CD4-positive, alpha-beta T cell treated with Interleukin-1 beta for 1 hour (primary cell): ENCODE data around the gene PPP2R5C.

ENCODE experiments used
- DNase-seq, 2 donors: peaks; one replicate each; pipeline ENCODE4 v3.0.0-alpha.2; 2020 to 2022

The PPP2R5C gene

DNA sequence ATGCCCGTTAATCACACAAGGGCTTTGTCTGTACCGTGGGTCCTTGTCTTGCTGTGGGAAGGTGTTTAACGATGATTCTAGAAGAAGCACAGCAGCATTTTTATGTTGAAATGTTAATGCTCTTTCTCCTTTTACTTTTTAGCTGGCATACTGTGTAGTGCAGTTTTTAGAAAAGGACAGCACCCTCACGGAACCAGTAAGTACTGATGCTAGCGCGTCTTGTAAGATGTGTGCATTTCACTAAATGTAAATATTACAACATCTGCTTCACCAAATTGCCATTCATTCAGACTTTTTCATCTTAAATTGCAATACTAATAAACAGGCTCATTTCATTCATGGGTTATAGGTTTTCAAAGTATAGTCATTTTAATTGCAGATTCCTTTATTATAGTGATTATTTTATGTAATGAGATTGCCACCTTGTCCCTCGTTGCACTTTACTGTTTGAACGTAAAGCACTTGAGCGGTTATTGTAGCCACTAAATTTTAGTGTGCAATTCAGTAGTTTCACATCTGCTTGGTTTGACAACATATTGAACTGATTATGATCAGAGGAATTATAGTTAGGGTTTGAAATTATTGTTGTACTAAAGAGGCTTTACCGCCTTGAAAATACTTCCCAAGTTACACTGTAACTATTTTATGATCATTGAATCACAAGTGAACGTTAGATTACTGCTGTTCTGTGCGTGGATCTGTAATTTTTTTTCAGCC is 133.0 kb downstream of the PPP2R5C start:
- no peak for DNase-seq

DNA sequence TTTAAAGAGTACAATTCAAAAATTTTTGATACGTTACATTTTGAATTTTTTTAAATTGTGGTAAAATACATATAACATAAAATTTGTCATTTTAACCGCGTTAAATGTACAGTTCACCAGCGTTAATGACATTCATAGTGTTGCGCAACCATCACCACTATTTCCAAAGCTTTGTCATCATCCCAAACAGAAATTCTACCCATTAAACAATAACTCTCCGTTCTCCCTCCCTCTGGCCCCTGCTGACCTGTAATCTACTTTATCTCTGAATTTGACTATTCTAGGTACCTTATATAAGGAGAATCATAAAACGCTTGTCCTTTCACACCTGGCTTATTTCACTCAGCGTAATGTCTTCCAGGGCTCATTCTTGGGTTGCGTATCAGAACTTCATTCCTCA is 133.7 kb downstream of the PPP2R5C start:
- no peak for DNase-seq

DNA sequence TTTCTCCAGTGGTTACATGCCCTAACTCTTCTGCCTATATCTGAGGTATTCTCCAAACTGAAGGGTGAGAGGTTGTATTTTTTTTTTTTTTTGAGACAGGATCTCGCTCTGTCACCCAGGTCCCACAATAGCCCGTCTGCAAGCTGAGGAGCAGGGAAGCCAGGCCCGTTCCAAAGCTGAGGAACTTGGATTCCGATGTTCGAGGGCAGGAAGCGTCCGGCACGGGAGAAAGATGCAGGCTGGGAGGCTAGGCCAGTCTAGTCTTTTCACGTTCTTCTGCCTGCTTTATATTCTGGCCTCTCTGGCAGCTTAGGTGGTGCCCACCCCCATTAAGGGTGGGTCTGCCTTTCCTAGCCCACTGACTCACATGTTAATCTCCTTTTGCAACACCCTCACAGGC is 135.8 kb downstream of the PPP2R5C start:
- DNase-seq: no peak

DNA sequence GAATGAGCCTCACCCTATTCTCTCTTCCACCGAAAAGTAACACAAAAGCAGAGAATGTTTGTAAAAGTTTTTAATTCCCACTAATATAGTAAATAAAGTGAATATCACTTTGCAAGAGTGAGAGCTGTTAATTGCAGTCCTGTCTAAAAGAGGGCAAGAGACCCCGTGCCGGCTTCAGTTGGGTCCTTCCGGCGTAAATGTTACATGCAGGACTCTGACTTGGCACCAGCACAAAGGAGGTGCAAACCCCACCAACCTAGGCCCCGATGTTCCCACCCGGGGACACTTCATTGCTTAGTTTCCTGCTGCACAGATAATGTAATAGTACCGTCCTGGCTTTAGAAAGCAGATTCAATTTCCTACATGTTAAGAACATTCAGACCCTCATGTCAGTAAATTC is 136.9 kb downstream of the PPP2R5C start:
- DNase-seq: no peak

DNA sequence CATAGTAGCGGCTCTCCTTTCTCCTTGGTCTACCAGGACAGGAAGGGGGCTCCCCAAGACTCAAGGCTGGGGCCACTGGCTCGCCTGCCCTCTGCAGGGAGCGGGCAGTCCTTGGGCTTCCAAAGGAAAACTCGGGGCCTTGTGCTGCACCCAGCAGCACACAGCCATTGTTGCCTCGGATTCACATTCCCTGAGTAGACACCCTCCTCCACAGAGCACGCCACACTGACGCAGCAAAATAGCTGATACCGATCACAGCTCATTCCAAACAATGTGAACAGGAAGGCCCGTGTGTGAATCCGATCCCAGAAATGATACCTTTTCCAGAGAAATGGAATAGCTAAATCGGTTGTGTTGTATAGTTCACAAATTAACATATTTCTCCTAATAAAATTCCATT is 137.8 kb downstream of the PPP2R5C start:
- DNase-seq: no peak

DNA sequence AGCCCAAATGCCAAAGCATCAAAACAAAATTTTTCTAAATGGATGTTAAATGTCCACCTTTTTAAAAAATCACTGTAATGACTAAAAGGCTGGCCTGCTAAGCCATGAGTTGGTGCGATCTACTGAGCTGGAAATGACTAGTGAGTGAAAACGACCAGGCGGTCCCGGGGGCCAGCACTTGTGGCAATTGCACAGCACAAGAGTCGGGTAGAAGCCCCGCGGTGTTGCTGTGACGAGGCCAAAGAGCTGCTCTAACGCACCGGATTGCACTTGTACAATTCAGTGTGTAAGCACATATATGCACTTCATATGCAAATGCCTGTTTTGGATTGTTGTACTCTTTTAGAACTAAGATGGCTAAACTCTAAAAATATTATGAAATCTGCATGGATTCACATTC is 138.7 kb downstream of the PPP2R5C start:
- DNase-seq: no peak

DNA sequence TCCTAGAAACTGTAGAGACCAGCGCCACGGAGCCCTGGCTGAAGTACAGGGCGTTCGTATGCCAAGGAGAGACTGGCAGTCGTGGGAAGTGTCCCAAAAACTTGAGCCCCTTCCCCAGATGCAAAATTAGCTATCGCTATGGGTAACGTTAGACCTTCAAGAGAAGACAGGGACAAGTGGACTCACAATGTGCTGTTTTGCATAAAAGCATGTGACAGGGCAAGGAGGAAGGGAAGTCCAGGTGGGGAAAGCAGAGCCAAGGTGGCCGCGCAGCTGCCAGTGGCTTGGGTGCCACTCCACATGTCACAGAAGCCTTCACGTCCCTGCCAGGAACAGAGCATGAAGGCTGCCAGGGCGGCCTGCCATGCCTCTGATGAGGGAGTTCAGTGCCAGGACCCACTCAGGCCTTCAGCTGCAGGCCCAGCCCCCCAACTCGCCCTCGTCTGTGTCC is 141.6 kb downstream of the PPP2R5C start:
- no peak for DNase-seq

DNA sequence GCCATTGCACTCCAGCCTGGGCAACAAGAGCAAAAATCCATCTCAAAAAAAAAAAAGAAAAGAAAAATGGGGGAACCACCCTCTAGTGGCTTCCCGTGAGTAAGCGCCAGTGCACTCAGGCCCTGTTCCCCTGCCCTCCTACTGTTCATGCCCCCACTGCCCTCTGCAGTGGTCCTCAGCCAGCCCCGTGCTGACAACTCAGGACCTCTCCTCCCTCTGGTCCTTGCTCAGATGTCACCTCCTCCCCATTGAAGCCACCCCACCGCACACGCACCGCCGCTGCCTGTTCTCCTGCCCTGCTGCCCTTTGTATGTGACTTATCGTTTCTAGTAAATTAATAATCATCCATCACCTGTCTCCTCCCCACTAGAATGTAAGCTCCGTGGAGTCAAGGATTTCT is 144.1 kb downstream of the PPP2R5C start:
- no peak for DNase-seq

DNA sequence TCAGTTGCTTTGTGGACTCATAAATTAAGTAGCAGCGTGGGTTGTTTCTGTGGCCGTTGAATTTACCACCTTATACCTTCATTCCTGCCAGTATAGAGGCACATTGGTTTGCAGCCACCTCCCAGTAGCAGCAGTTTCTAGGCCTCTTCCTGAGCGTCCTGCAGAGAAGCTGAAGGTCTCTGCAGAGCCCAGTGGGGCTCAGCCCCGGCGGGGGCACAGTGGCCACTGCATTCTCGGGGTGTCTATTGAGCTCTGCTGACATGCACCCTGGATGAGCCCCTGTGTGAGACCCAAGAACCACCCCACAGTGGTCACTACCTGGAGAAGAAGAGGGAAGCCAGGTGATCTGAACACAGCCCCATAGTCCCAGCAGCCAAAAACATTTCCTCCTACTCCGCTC is 145.1 kb downstream of the PPP2R5C start:
- no peak for DNase-seq

DNA sequence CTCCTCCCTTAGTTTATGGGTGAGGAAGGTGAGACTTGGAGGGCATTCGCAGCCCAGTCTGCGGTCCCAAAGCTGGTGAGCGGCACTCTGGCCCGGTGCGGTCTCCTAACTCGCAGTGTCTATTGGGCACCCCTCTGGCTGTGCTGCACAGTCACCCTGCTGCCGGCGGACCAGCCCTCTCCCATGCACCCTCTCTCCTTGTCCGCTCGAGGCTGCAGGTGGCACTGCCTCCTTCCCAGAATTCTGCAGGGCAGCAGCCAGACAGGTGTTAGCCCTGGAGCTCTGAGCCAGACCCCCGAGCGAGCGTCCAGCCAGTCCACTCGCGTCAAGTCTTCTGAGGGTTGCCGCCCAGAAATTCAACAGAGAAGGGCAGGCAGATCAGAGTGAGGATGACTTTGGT is 146.1 kb downstream of the PPP2R5C start:
- DNase-seq: no peak

DNA sequence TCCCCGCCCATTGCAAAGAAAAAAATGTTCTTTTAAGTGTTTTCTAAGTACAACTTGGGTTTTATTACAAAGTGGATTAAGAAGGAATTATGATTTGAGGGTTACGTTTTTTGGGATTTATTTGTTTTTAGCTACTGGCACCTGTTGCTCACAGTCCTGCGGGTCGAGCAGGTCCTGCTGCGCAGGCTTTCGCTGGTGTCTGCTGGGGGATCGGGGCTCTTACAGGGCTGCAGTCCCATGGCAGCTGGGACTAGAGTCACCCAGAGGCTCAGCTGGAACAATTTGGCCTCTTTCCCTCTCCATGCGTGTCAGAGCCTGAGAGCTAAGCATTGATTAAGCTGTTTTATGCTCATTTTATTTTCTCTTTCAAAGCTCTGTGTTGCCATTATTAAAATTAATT is 147.3 kb downstream of the PPP2R5C start:
- no peak for DNase-seq

DNA sequence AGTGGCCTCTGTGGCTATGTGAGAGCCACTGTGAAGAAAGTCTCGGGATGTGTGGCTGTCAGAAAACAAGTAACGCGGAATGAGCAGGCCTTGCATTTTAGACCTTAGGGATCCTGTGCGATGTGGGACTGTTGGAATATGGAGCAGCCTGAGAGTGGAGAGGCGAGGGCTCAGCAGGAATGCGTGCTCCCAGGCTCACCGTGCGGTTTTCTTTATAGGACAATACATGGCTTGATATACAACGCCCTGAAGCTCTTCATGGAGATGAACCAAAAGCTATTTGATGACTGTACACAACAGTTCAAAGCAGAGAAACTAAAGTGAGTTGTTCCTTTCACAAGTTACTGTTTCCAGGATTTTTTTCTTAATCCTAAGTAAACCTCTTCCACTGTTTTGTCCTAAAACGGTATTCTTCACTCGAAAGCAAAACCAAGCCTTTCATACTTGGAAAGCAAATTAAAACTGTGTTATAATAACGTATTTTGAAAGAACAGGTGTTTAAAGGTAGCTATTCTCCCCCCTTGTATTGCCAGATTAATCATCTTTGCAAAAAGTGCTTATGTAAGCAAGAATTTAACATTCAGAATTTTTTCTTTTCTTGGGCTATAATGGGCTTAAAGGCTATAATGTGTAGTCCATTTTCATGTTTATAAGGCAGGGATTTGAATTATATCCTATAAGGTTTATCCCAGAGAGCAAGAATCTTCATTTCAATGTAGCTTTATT is 148.0 kb downstream of the PPP2R5C start:
- DNase-seq: no peak

DNA sequence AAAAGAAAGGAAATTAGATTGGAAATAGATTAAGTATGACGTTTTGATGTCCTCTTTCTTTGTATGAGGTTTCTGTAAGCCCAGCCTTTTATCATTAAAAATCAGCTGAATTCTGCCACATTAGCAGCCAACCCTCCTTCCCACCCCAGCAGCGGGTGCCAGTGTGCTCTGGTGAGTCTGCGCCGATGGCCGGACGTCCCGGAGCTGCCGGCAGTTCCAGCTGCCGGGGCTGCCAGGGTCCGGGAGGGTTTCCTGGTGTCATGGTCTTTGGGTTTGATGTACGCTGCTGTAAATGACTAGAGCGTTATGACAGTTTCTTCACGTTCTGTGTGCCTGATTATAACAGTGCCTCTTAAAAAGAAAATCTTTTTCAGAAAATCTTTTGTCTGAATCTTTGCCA is 151.3 kb downstream of the PPP2R5C start:
- DNase-seq: no peak

DNA sequence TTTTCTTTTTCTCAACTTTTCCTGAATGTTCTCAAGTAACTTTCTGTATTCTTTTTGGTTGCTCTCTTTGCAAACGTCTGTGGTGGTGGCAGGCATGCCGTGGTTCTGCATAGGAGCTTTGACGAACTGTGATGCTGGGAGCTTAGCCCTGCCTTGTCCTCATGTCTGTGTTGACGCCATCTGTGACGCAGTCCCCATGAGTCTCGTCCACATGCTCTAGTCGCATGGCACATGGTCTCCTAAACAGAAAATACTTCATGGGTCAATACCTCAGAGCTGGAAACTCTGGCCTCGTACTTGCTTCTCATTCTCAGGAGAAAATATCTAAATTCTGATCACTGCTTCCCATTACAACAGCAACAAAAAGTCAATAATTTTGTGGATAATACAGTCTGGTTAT is 152.6 kb downstream of the PPP2R5C start:
- no peak for DNase-seq

DNA sequence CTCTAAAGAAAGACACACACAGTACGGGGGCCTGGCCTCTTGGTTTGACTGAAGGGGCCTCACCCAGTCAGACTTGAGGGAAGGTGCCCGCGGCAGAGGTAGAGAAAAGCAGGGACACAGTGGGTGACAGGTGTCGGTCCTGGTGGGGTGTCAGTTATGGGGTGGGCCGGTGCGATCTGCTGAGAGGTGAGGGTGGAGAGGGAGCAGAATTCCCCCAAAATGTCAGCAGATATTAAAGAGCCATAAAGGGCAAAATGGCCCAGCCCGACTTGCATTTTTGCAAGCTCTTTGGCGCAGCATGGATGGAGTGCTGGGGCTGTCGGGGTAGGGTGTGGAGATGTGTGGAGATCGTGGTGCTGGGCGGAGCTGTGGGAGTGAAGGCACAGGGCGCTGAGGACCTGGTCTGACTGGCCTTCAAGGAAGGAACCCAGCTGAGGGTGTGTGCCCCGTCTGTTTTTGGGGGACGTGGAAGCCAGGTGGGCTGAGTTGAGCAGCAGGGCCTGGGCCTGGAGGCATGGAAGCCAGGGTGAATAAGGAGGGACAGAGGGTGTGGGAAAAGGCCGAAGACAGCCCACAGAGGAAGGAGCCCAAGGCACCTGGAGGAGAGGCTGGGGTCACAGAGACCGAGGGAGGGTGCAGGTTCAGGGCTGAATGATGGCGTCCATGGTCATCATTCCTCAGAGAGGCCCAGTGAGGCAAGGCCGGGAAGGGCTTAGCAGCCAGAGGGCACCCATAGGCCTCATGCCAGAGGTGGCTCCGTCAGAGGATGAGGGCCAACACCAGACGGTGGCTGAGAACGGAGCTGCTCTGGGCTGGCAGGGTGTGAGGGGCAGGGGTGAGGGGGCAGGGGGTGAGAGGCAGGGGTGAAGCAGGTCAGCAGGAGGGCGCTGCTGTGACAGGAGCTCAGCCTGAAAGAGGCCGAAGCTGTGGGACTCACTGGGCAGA is 154.6 kb downstream of the PPP2R5C start:
- no peak for DNase-seq

DNA sequence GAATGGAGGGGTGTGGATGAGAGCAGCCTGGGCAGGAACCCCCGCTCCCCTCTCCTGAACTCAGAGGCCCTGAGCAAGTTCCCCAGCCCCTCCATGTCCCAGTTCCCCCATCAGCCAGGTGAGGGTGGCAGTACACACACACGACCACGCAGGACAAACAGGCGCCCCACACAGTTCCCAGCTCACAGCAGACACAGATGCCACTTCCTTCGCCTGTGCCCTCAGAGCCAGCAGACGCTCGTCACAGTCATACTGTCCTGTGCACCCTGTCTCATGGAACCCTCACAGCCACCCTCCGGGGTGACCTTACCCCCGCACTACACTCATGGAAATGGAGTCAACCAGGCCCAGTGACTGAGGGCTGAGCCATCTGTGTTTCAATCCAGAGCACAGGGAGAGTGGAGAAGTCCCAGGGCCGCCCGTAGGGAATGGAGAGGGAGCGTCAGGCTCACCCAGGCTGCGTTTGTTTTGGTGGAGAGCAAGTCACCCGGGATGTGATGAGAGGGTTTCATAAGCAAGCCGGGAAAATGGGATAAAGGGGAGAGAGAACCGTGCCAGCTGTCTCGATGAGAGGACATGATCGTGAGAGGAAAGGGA is 155.4 kb downstream of the PPP2R5C start:
- no peak for DNase-seq

DNA sequence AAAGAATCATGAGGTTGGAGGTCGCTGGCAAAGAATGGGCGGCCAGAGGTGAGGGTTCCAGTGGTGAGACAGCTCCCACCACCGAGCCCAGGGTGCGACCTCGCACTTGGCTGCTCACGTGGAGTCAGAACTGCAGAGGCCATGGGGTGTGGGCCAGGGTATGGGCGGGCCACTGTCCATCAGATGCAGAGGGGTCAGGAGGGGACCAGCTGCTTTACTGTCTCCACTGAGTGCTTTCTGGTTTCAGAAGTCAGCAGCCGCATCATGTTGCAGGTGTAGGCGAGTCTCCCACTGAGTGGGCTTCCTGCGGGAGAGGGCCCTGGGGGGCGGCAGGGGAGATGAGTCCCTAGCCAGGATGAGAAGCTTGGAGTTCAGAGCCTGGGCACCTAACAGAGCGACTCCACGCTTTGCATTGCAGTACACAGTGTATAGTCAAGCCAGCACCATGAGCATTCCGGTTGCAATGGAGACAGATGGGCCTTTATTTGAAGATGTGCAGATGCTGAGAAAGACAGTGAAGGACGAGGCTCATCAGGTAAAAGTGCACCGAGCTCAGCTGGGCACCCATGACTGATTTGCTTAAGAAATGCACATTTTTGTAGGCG is 156.0 kb downstream of the PPP2R5C start:
- no peak for DNase-seq

DNA sequence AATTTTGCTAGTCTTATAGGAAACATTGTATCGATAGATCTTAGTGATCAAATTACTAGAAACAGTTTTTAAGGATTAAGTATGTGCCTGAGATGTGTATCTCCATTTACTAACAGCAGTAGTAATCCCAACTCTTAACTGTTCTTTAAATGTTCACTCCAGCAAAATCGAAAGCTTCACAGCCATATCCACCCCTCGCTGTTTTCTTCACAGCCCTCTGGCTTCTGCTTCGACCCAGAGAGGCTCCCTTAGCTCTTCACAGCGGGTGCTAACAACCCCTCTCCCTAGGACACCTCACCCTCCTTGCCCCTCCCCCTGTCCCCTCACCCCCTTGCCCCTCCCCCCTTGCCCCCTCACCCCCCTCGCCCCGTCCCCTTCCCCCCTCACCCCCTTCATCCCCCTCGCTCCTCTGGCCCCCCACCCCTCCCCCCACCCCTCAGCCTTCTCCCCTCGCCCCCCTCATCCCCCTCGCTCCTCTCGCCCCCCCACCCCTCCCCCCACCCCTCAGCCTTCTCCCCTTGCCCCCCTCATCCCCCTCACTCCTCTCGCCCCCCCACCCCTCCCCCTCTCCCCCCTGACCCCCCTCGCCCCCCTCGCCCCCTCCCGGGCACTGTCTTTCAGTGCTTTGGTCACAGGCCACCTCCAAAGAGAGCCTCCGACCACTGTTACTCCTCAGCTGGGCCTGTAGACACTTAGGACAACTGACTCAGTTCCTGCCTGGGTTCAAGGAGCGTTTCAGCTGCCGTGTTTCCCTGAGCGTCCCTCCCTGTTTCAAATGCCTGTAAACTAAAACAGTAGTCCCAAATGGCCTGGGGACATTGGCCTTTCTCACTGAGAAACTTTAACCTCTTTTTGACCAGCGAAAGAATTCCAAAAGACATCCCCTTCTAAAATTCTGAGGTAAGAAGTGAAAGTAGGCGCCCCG is 156.8 kb downstream of the PPP2R5C start:
- DNase-seq: no peak

DNA sequence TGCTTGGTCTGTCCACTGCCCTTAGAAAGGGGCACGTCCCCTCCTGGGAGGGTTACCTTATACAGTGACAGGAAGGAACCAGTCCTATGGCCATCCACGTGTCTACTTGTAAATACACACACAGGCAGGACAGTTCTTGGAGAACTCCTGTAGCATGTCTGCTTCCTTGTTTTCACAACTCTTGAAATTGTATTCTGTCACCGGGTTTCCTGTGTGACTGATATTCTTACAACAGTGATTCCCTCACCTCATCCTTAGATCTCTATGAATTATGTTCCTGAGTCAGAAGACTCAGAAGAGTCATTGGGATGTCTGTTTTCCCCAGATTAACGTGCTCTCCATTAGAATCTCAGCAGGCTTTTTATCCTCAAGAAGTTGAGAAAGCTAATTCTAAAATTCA is 158.8 kb downstream of the PPP2R5C start:
- DNase-seq: no peak

DNA sequence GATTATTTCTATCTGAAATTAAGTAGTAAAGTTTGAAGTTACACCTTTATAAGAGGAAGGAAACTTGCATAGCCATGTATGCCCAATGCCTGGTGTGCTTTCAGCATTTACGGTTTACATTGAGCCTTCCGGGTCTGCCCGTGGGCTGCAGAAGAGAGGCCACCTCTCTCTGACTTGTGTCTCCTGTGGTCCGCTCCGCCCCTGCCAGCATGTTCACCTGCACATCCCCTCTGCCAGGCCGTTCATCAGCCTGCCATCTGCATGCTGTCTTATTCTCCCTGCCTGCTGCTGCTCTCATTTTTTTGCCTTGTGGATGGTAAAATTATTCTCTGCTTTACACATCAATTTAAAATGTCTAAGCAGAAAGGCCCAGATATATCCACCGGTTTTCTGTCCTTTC is 161.4 kb downstream of the PPP2R5C start:
- no peak for DNase-seq

DNA sequence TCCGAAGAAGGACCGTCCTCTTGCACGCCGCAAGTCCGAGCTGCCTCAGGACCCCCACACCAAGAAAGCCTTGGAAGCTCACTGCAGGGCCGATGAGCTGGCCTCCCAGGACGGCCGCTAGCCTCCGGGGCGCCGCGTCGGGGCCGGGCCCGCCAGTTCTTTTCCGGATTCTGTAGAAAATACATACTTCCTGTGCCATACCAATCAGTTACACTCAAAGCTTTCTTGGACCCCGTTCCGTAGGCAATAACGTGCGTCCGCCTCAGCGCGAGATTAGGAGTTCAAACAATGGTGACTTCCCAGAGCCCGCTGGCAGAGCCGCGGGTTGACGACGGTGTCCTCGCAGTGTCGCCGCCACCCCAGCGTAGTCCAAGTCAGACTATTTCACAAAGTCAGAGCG is 163.6 kb downstream of the PPP2R5C start:
- no peak for DNase-seq

DNA sequence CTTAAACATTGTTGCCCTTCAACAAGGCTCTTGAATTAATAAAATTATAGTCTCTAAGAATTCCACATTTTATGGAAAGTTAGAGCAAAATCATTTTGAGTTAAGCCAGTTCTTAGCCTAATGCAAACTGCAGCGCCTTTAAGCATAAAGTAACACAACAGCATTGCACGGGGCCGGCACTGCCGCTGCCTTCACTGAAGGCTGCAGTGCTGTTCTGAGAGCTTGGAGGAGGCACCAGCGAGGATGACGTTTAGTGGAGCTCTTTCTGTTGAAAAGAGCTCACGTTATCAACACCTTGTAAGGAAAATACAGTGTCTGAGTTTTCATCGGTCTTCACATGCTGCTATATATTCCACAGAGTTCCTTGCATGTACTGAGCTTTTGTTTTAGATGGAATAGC is 164.6 kb downstream of the PPP2R5C start:
- DNase-seq: no peak
